Esophagus muscularis mucosa (tissue), 4 donors: ENCODE data around the gene STK4.

Source experiments
- CTCF ChIP-seq, 3 experiments: fragments of 200-600 bp in 2 of 3; fragments of 450-650 bp in 1 of 3; sonication (generic) in 2 of 3; IDR thresholded peaks; one replicate each; pipeline ENCODE4 v1.5.1; 2017 to 2019; ENCODE audit warnings: antibody characterized with exemption in 3 of 3, mild to moderate bottlenecking in 2 of 3, moderate library complexity in 1 of 3
- EP300 ChIP-seq: sonication (generic); formaldehyde crosslinking; IDR thresholded peaks from one replicate; pipeline ENCODE4 v1.6.1; 2017; ENCODE audit warnings: antibody characterized with exemption
- POLR2A ChIP-seq: fragments of 450-650 bp; IDR thresholded peaks from one replicate; pipeline ENCODE4 v1.6.1; 2017; ENCODE audit warnings: antibody characterized with exemption, moderate library complexity, mild to moderate bottlenecking, low read depth

- no peak for TF ChIP-seq CTCF (IDR thresholded peaks at IDR 0.05)
- TF ChIP-seq POLR2A = no peak
- no peak for TF ChIP-seq EP300
Observed at GRCh38 chr20:44918342-44918741, 48.0 kb upstream of the STK4 start.
